ENCODE data around the gene MED17. TPM values are rescaled to one million over a fixed set of nuclear protein-coding genes. Genes with fewer than 3 reads are reported as not detected.

The MED17 gene
- total RNA-seq (10 to 100 TPM; 32.2 to 36.2 TPM), polyA plus RNA-seq (ENCODE audit: insufficient read length in 2 of 2) (10 to 100 TPM; 33.3 to 35.9 TPM)
- long read RNA-seq, donor 1, full-length matches to known transcripts = 10 of 10 reads
- long read RNA-seq, donor 1, partial matches to known transcripts = 0 of 10 reads
- long read RNA-seq, donor 1, other reads (novel, unspliced or antisense) = 0 of 10 reads
- long read RNA-seq, donor 2, full-length matches to known transcripts = 2 of 2 reads
- long read RNA-seq, donor 2, partial matches to known transcripts = 0 of 2 reads
- long read RNA-seq, donor 2, other reads (novel, unspliced or antisense) = 0 of 2 reads
- long read RNA-seq, donor 3, full-length matches to known transcripts = 3 of 3 reads
- long read RNA-seq, donor 3, partial matches to known transcripts = 0 of 3 reads
- long read RNA-seq, donor 3, other reads (novel, unspliced or antisense) = 0 of 3 reads
- long read RNA-seq, donor 4, full-length matches to known transcripts = 8 of 8 reads
- long read RNA-seq, donor 4, partial matches to known transcripts = 0 of 8 reads
- long read RNA-seq, donor 4, other reads (novel, unspliced or antisense) = 0 of 8 reads

GRCh38 chr11:93784145-93784934 lies at the start of gene MED17:
Gene MED17 (plus strand): TSS chr11:93784282. CDS start chr11:93784514, 232 bp downstream.
- Histone ChIP-seq H3K27me3 (ENCODE audit: control insufficient read depth, insufficient read depth, low read length) (no peaks in the 10 kb centered on the region), H3K9me3 (ENCODE audit: control insufficient read depth, insufficient read depth, low read length) (no peaks in the 10 kb centered on the region), H3K4me1 (ENCODE audit: control insufficient read depth, insufficient read depth, low read length) (peaks cover 20% of the 10 kb centered on the region), H3K27ac (ENCODE audit: low read depth, low read length) (peak within 1 kb of the TSS; percentile 98), H3K4me3 (ENCODE audit: low read depth, low read length) (peak within 1 kb of the TSS; percentile 98), H3K36me3 (ENCODE audit: control insufficient read depth, insufficient read depth, low read length) (no peaks in the 10 kb centered on the region)
- peak; percentile 88 to 99 (median 92) for DNase-seq (ENCODE audit: low read depth in 4 of 6, low spot score in 6 of 6)
- under 1% methylated on average over 71 of the region's 72 CpGs for WGBS (ENCODE audit: insufficient coverage)

GRCh38 chr11:93734427-93735222 lies 49.5 kb upstream of the MED17 start:
- no peak for DNase-seq (ENCODE audit: low read depth in 4 of 6, low spot score in 6 of 6)
- Histone ChIP-seq H3K4me3 (ENCODE audit: low read depth, low read length) (no peak overlapping the region), H3K27me3 (ENCODE audit: control insufficient read depth, insufficient read depth, low read length) (no peaks in the 10 kb centered on the region), H3K9me3 (ENCODE audit: control insufficient read depth, insufficient read depth, low read length) (no peaks in the 10 kb centered on the region), H3K36me3 (ENCODE audit: control insufficient read depth, insufficient read depth, low read length) (peaks cover 11% of the 10 kb centered on the region), H3K4me1 (ENCODE audit: control insufficient read depth, insufficient read depth, low read length) (peaks cover under 1% of the 10 kb centered on the region), H3K27ac (ENCODE audit: low read depth, low read length) (no peak overlapping the region)
- WGBS (ENCODE audit: insufficient coverage) = no CpG with 5 or more reads among the region's 1 CpG

- Histone ChIP-seq H3K9me3 (ENCODE audit: control insufficient read depth, insufficient read depth, low read length) (no peaks in the 10 kb centered on the region), H3K27ac (ENCODE audit: low read depth, low read length) (no peak overlapping the region), H3K27me3 (ENCODE audit: control insufficient read depth, insufficient read depth, low read length) (no peaks in the 10 kb centered on the region), H3K4me3 (ENCODE audit: low read depth, low read length) (no peak overlapping the region), H3K4me1 (ENCODE audit: control insufficient read depth, insufficient read depth, low read length) (peaks cover 7% of the 10 kb centered on the region), H3K36me3 (ENCODE audit: control insufficient read depth, insufficient read depth, low read length) (peaks cover 15% of the 10 kb centered on the region)
- DNase-seq (ENCODE audit: low read depth in 4 of 6, low spot score in 6 of 6) = no peak
- WGBS (ENCODE audit: insufficient coverage) = no CpG with 5 or more reads among the region's 1 CpG
Observed at GRCh38 chr11:93735627-93736026, 48.5 kb upstream of the MED17 start.

GRCh38 chr11:93736129-93736528 lies 48.0 kb upstream of the MED17 start:
- DNase-seq (ENCODE audit: low read depth in 4 of 6, low spot score in 6 of 6) = no peak
- peaks cover 7% of the 10 kb centered on the region for H3K4me1 ChIP-seq (ENCODE audit: control insufficient read depth, insufficient read depth, low read length)
- H3K9me3 ChIP-seq (ENCODE audit: control insufficient read depth, insufficient read depth, low read length) = no peaks in the 10 kb centered on the region
- H3K27ac ChIP-seq (ENCODE audit: low read depth, low read length) = no peak overlapping the region
- no peaks in the 10 kb centered on the region for H3K27me3 ChIP-seq (ENCODE audit: control insufficient read depth, insufficient read depth, low read length)
- no peak overlapping the region for H3K4me3 ChIP-seq (ENCODE audit: low read depth, low read length)
- H3K36me3 ChIP-seq (ENCODE audit: control insufficient read depth, insufficient read depth, low read length) = peaks cover 15% of the 10 kb centered on the region

GRCh38 chr11:93737904-93738612 lies 46.0 kb upstream of the MED17 start:
- H3K27ac ChIP-seq (ENCODE audit: low read depth, low read length) = no peak overlapping the region
- H3K9me3 ChIP-seq (ENCODE audit: control insufficient read depth, insufficient read depth, low read length) = no peaks in the 10 kb centered on the region
- no peaks in the 10 kb centered on the region for H3K27me3 ChIP-seq (ENCODE audit: control insufficient read depth, insufficient read depth, low read length)
- peaks cover 18% of the 10 kb centered on the region for H3K4me1 ChIP-seq (ENCODE audit: control insufficient read depth, insufficient read depth, low read length)
- no peak for DNase-seq (ENCODE audit: low read depth in 4 of 6, low spot score in 6 of 6)
- H3K36me3 ChIP-seq (ENCODE audit: control insufficient read depth, insufficient read depth, low read length) = peaks cover 16% of the 10 kb centered on the region
- H3K4me3 ChIP-seq (ENCODE audit: low read depth, low read length) = no peak overlapping the region
- no CpG with 5 or more reads among the region's 6 CpGs for WGBS (ENCODE audit: insufficient coverage)

GRCh38 chr11:93738647-93739081 lies 45.4 kb upstream of the MED17 start:
- H3K4me1 ChIP-seq (ENCODE audit: control insufficient read depth, insufficient read depth, low read length) = peaks cover 24% of the 10 kb centered on the region
- H3K9me3 ChIP-seq (ENCODE audit: control insufficient read depth, insufficient read depth, low read length) = no peaks in the 10 kb centered on the region
- H3K27ac ChIP-seq (ENCODE audit: low read depth, low read length) = no peak overlapping the region
- 73% methylated on average over 1 of the region's 6 CpGs for WGBS (ENCODE audit: insufficient coverage)
- H3K4me3 ChIP-seq (ENCODE audit: low read depth, low read length) = peak overlapping the region; percentile 100
- H3K36me3 ChIP-seq (ENCODE audit: control insufficient read depth, insufficient read depth, low read length) = peaks cover 22% of the 10 kb centered on the region
- H3K27me3 ChIP-seq (ENCODE audit: control insufficient read depth, insufficient read depth, low read length) = no peaks in the 10 kb centered on the region
- no peak for DNase-seq (ENCODE audit: low read depth in 4 of 6, low spot score in 6 of 6)

GRCh38 chr11:93740031-93740729 lies 43.9 kb upstream of the MED17 start:
- H3K4me1 ChIP-seq (ENCODE audit: control insufficient read depth, insufficient read depth, low read length) = peaks cover 24% of the 10 kb centered on the region
- no peaks in the 10 kb centered on the region for H3K9me3 ChIP-seq (ENCODE audit: control insufficient read depth, insufficient read depth, low read length)
- H3K27me3 ChIP-seq (ENCODE audit: control insufficient read depth, insufficient read depth, low read length) = no peaks in the 10 kb centered on the region
- peak overlapping the region; percentile 100 for H3K4me3 ChIP-seq (ENCODE audit: low read depth, low read length)
- no peak overlapping the region for H3K27ac ChIP-seq (ENCODE audit: low read depth, low read length)
- peaks cover 16% of the 10 kb centered on the region for H3K36me3 ChIP-seq (ENCODE audit: control insufficient read depth, insufficient read depth, low read length)
- WGBS (ENCODE audit: insufficient coverage) = 3% methylated on average over 11 of the region's 18 CpGs
- peak in 1 of 6 donors; percentile 7 for DNase-seq (ENCODE audit: low read depth in 4 of 6, low spot score in 6 of 6)

- peak overlapping the region; percentile 98 for H3K27ac ChIP-seq (ENCODE audit: low read depth, low read length)
- peak overlapping the region; percentile 100 for H3K4me3 ChIP-seq (ENCODE audit: low read depth, low read length)
- peak; percentile 15 to 83 (median 42) for DNase-seq (ENCODE audit: low read depth in 4 of 6, low spot score in 6 of 6)
- 0% methylated on average over 17 of the region's 20 CpGs for WGBS (ENCODE audit: insufficient coverage)
- H3K4me1 ChIP-seq (ENCODE audit: control insufficient read depth, insufficient read depth, low read length) = peaks cover 27% of the 10 kb centered on the region
- H3K27me3 ChIP-seq (ENCODE audit: control insufficient read depth, insufficient read depth, low read length) = no peaks in the 10 kb centered on the region
- no peaks in the 10 kb centered on the region for H3K9me3 ChIP-seq (ENCODE audit: control insufficient read depth, insufficient read depth, low read length)
- peaks cover 11% of the 10 kb centered on the region for H3K36me3 ChIP-seq (ENCODE audit: control insufficient read depth, insufficient read depth, low read length)
Observed at GRCh38 chr11:93740730-93741093, 43.4 kb upstream of the MED17 start.

Measured in spinal cord (tissue), 10 donors.